ENCODE data around the gene LGMN. TPM values are rescaled to one million over a fixed set of nuclear protein-coding genes. Genes with fewer than 3 reads are reported as not detected.
A peak's percentile ranks its signal among the peaks of the same experiment; 100 is the strongest.

Gene LGMN
- total RNA-seq, 2 donors from 2014 or later = 83.6 to 167 TPM

- TF ChIP-seq, protein P1, sequence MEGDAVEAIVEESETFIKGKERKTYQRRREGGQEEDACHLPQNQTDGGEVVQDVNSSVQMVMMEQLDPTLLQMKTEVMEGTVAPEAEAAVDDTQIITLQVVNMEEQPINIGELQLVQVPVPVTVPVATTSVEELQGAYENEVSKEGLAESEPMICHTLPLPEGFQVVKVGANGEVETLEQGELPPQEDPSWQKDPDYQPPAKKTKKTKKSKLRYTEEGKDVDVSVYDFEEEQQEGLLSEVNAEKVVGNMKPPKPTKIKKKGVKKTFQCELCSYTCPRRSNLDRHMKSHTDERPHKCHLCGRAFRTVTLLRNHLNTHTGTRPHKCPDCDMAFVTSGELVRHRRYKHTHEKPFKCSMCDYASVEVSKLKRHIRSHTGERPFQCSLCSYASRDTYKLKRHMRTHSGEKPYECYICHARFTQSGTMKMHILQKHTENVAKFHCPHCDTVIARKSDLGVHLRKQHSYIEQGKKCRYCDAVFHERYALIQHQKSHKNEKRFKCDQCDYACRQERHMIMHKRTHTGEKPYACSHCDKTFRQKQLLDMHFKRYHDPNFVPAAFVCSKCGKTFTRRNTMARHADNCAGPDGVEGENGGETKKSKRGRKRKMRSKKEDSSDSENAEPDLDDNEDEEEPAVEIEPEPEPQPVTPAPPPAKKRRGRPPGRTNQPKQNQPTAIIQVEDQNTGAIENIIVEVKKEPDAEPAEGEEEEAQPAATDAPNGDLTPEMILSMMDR (IDR thresholded peaks at IDR 0.05) = no peak
- no peaks in the 10 kb centered on the region for H3K27me3 ChIP-seq (replicated peaks; ENCODE audit: insufficient read depth)
- DNase-seq (ENCODE audit: low spot score) (no peak), ATAC-seq (ENCODE audit: insufficient number of reproducible peaks, low FRiP score, low read depth) (no peak)
- H3K4me3 ChIP-seq = no peak overlapping the region
- peaks cover 5 to 19% of the 10 kb centered on the region in 2 donors for H3K4me1 ChIP-seq (ENCODE audit: control insufficient read depth in 1 of 2, low read depth in 2 of 2)
- no peaks in the 10 kb centered on the region for H3K36me3 ChIP-seq
- no peaks in the 10 kb centered on the region for H3K9me3 ChIP-seq
- no peak overlapping the region for H3K27ac ChIP-seq
Observed at GRCh38 chr14:92694807-92695206, 53.6 kb downstream of the LGMN start.

DNA sequence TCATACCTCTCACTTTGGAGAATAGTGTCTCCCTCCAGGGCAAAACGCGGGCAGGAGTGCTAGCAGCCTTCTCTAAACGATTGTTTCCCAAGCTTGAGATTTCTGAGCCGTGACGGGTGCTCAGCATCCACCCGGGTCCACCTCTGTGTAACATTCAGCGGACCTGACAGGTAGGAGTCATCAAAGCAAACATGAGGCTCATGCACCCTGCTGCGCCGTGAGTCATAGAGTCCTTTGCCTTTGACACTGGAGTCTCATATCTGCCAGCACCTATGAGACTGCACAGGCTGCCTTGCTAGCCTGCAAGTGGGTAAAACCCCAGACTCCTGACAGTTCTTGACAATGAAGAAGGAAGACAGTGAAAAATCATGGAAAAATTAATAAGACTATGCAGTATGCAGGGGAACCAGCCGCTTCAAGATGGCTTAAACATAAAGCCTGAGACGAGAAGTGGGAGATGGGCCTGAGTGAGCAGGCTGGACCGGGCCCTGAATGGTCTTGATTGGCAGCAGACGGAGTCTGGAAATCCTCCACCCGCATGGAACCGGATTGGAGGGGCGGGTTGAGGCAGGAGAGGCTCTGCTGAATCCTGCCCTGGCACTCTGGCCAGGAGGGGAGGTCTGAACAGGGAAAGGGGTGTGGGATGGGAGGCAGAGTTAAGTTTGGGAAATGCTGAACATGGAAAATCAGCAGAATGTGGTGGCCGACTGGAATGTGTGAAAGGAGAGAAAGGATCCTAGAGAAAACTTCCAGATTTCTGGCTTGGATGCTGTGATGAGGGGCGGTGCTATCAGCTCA is 54.2 kb downstream of the LGMN start:
- H3K4me1 ChIP-seq (ENCODE audit: control insufficient read depth in 1 of 2, low read depth in 2 of 2) = peaks cover 5 to 19% of the 10 kb centered on the region in 2 donors
- H3K27me3 ChIP-seq (replicated peaks; ENCODE audit: insufficient read depth) = no peaks in the 10 kb centered on the region
- TF ChIP-seq, protein P1 (IDR thresholded peaks at IDR 0.05) = no peak
- H3K9me3 ChIP-seq = no peaks in the 10 kb centered on the region
- no peak overlapping the region for H3K4me3 ChIP-seq
- DNase-seq (ENCODE audit: low spot score) = no peak
- no peaks in the 10 kb centered on the region for H3K36me3 ChIP-seq
- no peak overlapping the region for H3K27ac ChIP-seq
- no peak for ATAC-seq (ENCODE audit: insufficient number of reproducible peaks, low FRiP score, low read depth)

DNA sequence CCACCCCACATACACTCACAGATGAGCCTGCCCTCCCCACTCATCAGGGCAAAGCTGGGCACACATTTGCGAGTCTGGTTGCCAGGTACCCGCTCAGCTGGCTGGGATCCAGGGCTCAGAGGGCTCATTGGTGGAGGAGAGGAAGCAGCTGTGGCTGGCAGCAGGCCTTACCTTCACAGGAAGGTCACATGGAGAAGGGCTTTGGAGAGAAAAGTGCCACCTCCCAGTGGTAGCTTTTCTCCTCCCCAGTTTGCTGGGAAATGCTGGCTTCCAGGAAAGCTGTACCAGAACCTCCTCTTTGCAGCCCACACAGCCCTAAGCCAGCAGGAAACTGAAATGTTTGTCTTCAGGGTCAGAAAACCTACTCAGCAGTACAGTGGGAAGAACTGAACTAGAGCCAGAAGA is 55.6 kb downstream of the LGMN start:
- H3K9me3 ChIP-seq = no peaks in the 10 kb centered on the region
- H3K36me3 ChIP-seq = peaks cover 7% of the 10 kb centered on the region
- peaks cover 5 to 20% of the 10 kb centered on the region in 2 donors for H3K4me1 ChIP-seq (ENCODE audit: control insufficient read depth in 1 of 2, low read depth in 2 of 2)
- TF ChIP-seq, protein P1 (IDR thresholded peaks at IDR 0.05) = no peak
- no peak for DNase-seq (ENCODE audit: low spot score)
- no peak overlapping the region for H3K4me3 ChIP-seq
- H3K27ac ChIP-seq = peak overlapping the region in 1 of 2 donors; percentile 8
- no peaks in the 10 kb centered on the region for H3K27me3 ChIP-seq (replicated peaks; ENCODE audit: insufficient read depth)
- ATAC-seq (ENCODE audit: insufficient number of reproducible peaks, low FRiP score, low read depth) = peak; percentile 37

GRCh38 chr14:92690171-92691011 is 58.0 kb downstream of the LGMN start:
- no peak for DNase-seq (ENCODE audit: low spot score)
- no peak overlapping the region for H3K27ac ChIP-seq
- H3K4me3 ChIP-seq = no peak overlapping the region
- H3K9me3 ChIP-seq = no peaks in the 10 kb centered on the region
- peaks cover 11% of the 10 kb centered on the region for H3K36me3 ChIP-seq
- ATAC-seq (ENCODE audit: insufficient number of reproducible peaks, low FRiP score, low read depth) = no peak
- peaks cover 5 to 28% of the 10 kb centered on the region in 2 donors for H3K4me1 ChIP-seq (ENCODE audit: control insufficient read depth in 1 of 2, low read depth in 2 of 2)
- H3K27me3 ChIP-seq (replicated peaks; ENCODE audit: insufficient read depth) = no peaks in the 10 kb centered on the region
- TF ChIP-seq, protein P1 (IDR thresholded peaks at IDR 0.05) = peak; percentile 22

Measured in thoracic aorta (tissue), 2 donors.